ENCODE data around the gene CCBE1.

The CCBE1 gene

GRCh38 chr18:59381949-59382348, 315.3 kb downstream of the CCBE1 start:
- no peak for DNase-seq
